ES-I3 (cell line): ENCODE measurements around the gene FAM111A.

Experiments used
- H3K36me3 ChIP-seq: 2 replicates; pipeline ENCODE4 v1.6.1; 2013; ENCODE audit warnings: mild to moderate bottlenecking, low read length, control low read depth, moderate library complexity; ENCODE audit not compliant: insufficient read depth
- H3K4me1 ChIP-seq: 2 replicates; pipeline ENCODE4 v1.6.1; 2013; ENCODE audit warnings: mild to moderate bottlenecking, control low read depth, low read length; ENCODE audit not compliant: insufficient read depth
- H3K9ac ChIP-seq: 2 replicates; pipeline ENCODE4 v1.6.1; 2013; ENCODE audit warnings: low read depth, mild to moderate bottlenecking, low read length, moderate library complexity
- H3K9me3 ChIP-seq: 2 replicates; pipeline ENCODE4 v1.6.1; 2013; ENCODE audit warnings: mild to moderate bottlenecking, low read length, moderate library complexity; ENCODE audit not compliant: control insufficient read depth, insufficient read depth

Gene FAM111A

GRCh38 chr11:59192446-59193020 lies 49.9 kb downstream of the FAM111A start:
- Histone ChIP-seq H3K36me3 (peaks cover 30% of the 10 kb centered on the region), H3K9ac (no peak overlapping the region), H3K9me3 (no peaks in the 10 kb centered on the region; the same call in 1 of the 2 replicates), H3K4me1 (no peaks in the 10 kb centered on the region)

- Histone ChIP-seq H3K9me3 (no peaks in the 10 kb centered on the region; the same call in 1 of the 2 replicates), H3K36me3 (peaks cover 30% of the 10 kb centered on the region), H3K4me1 (no peaks in the 10 kb centered on the region)
Observed at GRCh38 chr11:59193587-59194130, 51.0 kb downstream of the FAM111A start.

GRCh38 chr11:59195586-59195985 lies 52.9 kb downstream of the FAM111A start:
- Histone ChIP-seq H3K9me3 (no peaks in the 10 kb centered on the region; the same call in 1 of the 2 replicates), H3K4me1 (no peaks in the 10 kb centered on the region), H3K9ac (no peak overlapping the region), H3K36me3 (peaks cover 30% of the 10 kb centered on the region)

More at GRCh38 chr11:59193587-59194130, 51.0 kb downstream of the FAM111A start:
- H3K9ac ChIP-seq, result no peak overlapping the region

- no peaks in the 10 kb centered on the region; the same call in 1 of the 2 replicates for H3K9me3 ChIP-seq
- H3K9ac ChIP-seq, result no peak overlapping the region
- peaks cover 30% of the 10 kb centered on the region for H3K36me3 ChIP-seq
- no peaks in the 10 kb centered on the region for H3K4me1 ChIP-seq
Observed at GRCh38 chr11:59196777-59197176, 54.1 kb downstream of the FAM111A start.

GRCh38 chr11:59197991-59198390 lies 55.3 kb downstream of the FAM111A start:
- no peaks in the 10 kb centered on the region for H3K4me1 ChIP-seq
- peaks cover 22% of the 10 kb centered on the region for H3K36me3 ChIP-seq
- no peak overlapping the region for H3K9ac ChIP-seq
- no peaks in the 10 kb centered on the region; the same call in 1 of the 2 replicates for H3K9me3 ChIP-seq

GRCh38 chr11:59198726-59199125 lies 56.1 kb downstream of the FAM111A start:
- H3K36me3 ChIP-seq, result peaks cover 22% of the 10 kb centered on the region
- H3K4me1 ChIP-seq, result no peaks in the 10 kb centered on the region
- H3K9ac ChIP-seq, result no peak overlapping the region
- H3K9me3 ChIP-seq, result no peaks in the 10 kb centered on the region; the same call in 1 of the 2 replicates

- H3K4me1 ChIP-seq, result no peaks in the 10 kb centered on the region
- no peak overlapping the region for H3K9ac ChIP-seq
- no peaks in the 10 kb centered on the region; the same call in 1 of the 2 replicates for H3K9me3 ChIP-seq
- H3K36me3 ChIP-seq, result peaks cover 20% of the 10 kb centered on the region
Observed at GRCh38 chr11:59199546-59200422, 57.1 kb downstream of the FAM111A start.

- Histone ChIP-seq H3K9me3 (no peaks in the 10 kb centered on the region; the same call in 1 of the 2 replicates), H3K4me1 (no peaks in the 10 kb centered on the region), H3K36me3 (peaks cover 14% of the 10 kb centered on the region), H3K9ac (no peak overlapping the region)
Observed at GRCh38 chr11:59200423-59200746, 57.7 kb downstream of the FAM111A start.

GRCh38 chr11:59201353-59201752 lies 58.7 kb downstream of the FAM111A start:
- Histone ChIP-seq H3K9ac (no peak overlapping the region), H3K36me3 (peaks cover 9% of the 10 kb centered on the region), H3K9me3 (no peaks in the 10 kb centered on the region), H3K4me1 (no peaks in the 10 kb centered on the region)
